Hematopoietic multipotent progenitor cell treated with erythropoietin and hydrocortisone succinate and interleukin-3 and kit ligand, for 17 days (in vitro differentiated cells): ENCODE results near the gene ARMH3.
A peak's percentile ranks its signal among the peaks of the same experiment; 100 is the strongest.

Experiments used
- DNase-seq: peaks from one replicate; pipeline ENCODE4 v3.0.0-alpha.2; 2015; ENCODE audit warnings: low spot score

The ARMH3 gene

GRCh38 chr10:101895781-101896180 lies 160.2 kb downstream of the ARMH3 start:
- DNase-seq: no peak

GRCh38 chr10:101894742-101895141 lies 161.2 kb downstream of the ARMH3 start:
- DNase-seq: no peak

DNA sequence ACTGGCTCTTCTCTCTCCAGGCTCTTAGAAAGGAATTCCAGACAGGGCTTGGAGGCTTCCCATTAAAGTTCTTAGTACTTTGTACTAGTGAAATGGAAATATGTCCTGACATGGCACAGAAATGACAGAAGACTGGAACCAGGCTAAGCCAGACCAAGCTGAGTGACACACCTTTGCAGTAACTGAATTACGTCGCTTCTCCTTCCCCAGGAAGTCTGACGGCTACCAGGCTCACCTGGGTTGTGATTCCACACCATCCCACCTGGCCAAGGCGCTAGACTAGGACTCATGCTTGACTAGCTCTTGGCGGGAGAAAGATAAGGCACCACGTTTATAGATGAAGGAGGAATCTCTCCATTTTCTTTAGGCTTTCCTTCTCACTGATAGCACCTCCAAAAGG lies 161.7 kb downstream of the ARMH3 start:
- no peak for DNase-seq

- no peak for DNase-seq
Measured at GRCh38 chr10:101893510-101894120, 162.4 kb downstream of the ARMH3 start.

- no peak for DNase-seq
Measured at GRCh38 chr10:101892782-101893391, 163.1 kb downstream of the ARMH3 start.

- peak; percentile 80 for DNase-seq
Measured at GRCh38 chr10:101889256-101890210, 166.4 kb downstream of the ARMH3 start.

GRCh38 chr10:101888251-101888949 lies 167.6 kb downstream of the ARMH3 start:
- no peak for DNase-seq

- DNase-seq: no peak
Measured at GRCh38 chr10:101887775-101888174, 168.2 kb downstream of the ARMH3 start.

DNA sequence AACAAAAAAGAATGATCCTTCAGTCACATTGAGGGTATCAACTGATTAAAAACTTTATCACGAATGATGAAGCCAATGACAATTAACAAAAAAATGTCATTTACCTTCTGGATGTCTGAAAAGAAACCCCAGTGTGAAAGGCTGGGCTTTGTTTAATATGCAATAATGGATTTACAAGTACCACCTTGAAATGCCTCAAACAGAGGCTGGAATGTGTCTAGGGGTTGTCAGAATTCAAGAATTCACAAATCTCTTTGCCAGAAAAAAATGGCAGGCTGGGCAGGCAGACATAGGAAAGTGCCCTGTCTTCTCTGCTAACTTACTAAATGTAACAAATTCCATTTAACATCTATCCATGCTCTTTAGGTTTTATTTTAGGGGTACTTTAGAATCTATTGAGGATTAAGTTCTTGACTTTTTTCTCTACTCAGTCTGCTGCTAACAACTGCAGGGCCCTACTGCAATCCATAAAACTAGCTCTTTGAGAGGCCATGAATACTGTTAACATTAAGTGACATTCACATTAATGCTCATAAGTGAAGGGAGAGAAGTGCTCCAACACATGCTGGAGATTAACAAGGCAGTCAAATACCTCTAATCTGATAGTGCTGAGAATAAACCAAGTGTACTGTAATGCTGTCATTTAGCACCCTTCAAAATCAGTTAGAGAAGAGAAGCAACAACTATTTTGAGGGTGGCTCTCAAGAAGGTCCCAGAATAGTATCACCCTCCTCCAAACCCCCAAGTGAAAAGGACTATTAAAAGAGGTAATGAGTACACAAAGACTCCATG lies 169.3 kb downstream of the ARMH3 start:
- DNase-seq: no peak

DNA sequence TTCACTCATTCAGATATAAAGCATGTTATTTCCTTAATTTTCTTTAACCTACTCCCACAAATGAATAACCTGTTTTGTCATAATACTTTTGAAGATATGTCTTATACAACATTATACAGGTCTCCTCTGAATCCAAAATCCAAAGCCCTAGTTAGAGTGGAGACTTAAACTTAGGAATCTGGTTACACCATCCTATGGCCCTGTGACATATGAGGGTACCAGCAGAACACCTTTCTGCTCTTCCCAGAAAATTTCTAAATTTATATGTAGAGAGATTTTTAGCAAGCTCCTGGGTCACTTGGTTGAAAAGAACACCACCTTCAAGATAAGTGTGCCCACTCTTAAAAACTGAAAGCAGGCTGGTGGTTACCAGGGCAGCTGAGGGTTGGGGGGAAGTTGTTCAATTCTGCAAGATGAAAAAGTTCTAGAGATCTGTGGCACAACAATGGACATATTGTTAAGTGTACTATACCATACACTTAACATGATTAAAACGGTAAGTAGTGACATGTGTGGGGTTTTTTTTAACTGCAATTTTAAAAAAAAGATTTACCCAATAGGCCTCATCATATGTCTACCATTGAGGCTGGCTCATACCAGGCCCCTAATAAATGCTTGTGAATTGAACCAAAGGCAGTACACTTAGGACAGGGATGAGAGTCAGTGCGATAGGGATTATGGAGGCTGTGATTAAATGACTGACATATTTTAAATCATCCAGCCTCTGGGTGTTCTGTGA lies 174.8 kb downstream of the ARMH3 start:
- no peak for DNase-seq

DNA sequence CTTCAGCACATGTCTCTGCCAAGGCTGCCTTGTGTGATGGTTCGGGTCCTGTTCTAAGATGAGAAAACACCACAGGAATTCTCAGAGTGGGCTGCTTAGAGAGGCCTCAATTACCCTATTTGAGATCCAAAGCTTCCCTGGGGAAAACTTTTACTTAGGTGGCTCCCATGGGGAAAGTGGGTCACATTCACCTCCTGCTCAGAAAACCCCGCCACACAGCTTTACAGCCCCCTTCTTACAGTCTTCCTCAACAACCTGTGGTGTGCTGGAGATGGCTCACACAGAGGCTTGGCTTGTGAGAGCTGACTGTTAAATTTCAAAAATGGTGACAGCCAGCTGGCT lies 175.8 kb downstream of the ARMH3 start:
- DNase-seq: no peak

- DNase-seq: no peak
Measured at GRCh38 chr10:101879456-101880231, 176.3 kb downstream of the ARMH3 start.

DNA sequence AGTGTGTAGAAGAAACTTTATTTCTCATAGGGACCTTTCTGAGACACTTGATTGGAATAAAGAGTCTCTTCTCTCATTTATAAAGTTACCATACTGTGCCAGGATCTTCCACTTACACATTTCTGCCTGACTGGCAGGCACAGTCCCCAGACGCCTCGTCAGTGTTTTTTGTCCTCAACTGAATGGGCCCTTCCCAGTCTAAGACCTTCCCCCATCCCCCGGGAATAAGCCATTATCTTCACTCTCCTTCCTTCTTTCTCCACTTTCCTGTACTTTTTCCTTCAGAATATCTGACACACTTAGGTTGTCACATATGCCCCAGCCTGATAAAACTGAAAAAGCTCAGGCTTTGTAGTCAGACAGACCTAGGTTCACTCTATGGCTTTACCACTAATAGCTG lies 177.1 kb downstream of the ARMH3 start:
- DNase-seq: no peak

DNA sequence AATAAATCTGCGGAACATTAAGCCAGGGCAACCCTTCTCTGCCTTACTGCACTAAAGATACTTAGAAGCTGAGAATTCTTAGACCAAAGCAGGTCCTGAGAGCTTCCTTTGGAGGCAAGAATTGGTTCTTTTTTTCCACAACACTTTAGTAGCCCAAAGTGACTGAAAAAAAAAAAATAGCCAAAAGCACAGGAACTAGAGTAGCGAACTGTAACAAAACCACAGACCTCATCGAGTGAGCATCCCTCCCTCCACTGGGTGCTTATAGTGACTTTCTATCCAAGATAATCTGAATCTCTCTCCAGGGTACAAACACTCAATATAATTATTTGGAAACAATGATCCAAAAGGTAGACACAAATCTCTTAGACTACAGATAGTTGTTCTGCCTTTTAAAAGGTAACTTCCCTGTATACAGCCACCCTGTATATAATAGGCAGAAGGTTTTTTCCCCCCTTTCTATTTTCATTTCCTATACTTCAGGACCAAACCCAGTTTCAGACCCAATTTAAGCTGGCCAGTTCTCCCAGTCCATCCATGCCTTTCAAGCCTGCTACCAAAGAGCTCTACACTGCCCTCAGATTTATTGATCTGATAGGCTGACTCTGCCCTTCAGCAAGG lies 180.8 kb downstream of the ARMH3 start:
- DNase-seq: no peak

DNA sequence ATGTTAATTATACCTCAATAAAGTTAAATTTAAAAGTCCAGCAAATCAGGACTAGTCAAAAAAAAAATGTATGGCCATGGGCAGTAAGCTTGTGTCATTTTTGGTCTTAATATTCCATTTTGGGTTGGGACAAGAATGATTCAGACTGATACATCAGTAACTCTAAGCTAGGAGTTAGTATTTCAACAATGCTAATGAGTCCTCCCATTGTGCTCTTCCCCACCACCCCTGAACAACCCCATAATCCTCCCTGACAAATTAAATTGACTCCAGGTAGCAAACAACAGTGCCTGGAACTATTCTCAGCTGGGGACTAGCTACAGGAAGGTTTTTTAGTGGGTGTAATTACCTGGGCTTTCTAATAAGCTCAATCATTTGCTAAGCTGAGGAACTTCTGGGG lies 181.7 kb downstream of the ARMH3 start:
- no peak for DNase-seq

DNA sequence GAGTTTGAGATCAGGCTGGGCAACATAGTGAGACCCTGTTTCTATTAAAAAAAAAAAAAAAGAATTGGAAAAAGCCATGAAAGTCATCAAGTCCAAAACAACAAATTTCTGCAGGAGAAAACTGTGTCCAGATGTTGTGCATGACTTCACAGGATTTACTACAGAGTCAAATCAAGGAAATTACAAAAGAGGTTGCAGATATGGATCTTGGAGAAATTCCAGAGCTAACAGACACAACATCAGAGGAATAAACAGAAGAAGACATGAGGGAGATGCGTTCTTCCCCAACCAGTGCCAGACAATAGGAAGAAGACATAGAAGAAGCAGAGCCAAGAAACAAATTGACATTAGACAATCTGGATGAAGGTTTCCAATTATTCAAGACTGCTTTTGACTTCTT lies 188.0 kb downstream of the ARMH3 start:
- no peak for DNase-seq

DNA sequence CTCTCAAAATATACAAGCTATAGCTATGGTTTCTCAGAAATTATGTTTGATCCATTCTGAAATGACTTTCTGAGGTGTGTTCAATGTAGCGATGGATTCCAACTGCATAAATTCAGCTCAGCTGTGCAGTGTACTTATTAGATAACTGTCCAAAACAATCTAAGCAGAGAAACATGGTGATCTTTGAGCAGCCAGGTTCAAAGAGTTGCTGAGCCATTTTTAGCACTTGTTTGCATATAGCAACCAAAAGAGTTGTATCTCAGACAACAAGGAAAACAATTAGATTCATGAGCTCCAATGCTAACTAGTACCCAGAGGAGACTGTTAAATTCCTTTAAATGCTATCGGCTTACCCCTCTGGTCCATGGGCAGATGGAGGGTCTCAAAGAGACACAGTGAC lies 196.4 kb downstream of the ARMH3 start:
- no peak for DNase-seq

- no peak for DNase-seq
Measured at GRCh38 chr10:101858723-101859500, 197.1 kb downstream of the ARMH3 start.
